ENCODE data around the gene FUT8.
"Not testable (repeated sequence)": the region's sequence is repeated elsewhere in the genome, so short reads cannot be mapped to it uniquely, and the experiment has no call there.

FUT8 gene

GRCh38 chr14:65419593-65420252, 7.2 kb downstream of the FUT8 start:
- DNase-seq, result no peak

- DNase-seq, result no peak
These were observed 8.9 kb downstream of the FUT8 start for GRCh38 chr14:65421201-65421981.

- DNase-seq, result no peak
These were observed 9.7 kb downstream of the FUT8 start for GRCh38 chr14:65422088-65422834.

- no peak for DNase-seq
These were observed 11.5 kb downstream of the FUT8 start for GRCh38 chr14:65423982-65424381.

- DNase-seq, result no peak
These were observed 12.0 kb downstream of the FUT8 start for GRCh38 chr14:65424531-65424930.

- DNase-seq, result no peak
These were observed 13.4 kb downstream of the FUT8 start for GRCh38 chr14:65425885-65426284.

GRCh38 chr14:65426902-65427301, 14.4 kb downstream of the FUT8 start:
- not testable (repeated sequence) for DNase-seq

GRCh38 chr14:65428691-65429090, 16.2 kb downstream of the FUT8 start:
- DNase-seq, result no peak

GRCh38 chr14:65429757-65430156, 17.2 kb downstream of the FUT8 start:
- no peak for DNase-seq

GRCh38 chr14:65431245-65431644, 18.7 kb downstream of the FUT8 start:
- DNase-seq, result no peak

- no peak for DNase-seq
These were observed 19.4 kb downstream of the FUT8 start for GRCh38 chr14:65431951-65432350.

GRCh38 chr14:65432361-65432948, 19.9 kb downstream of the FUT8 start:
- no peak for DNase-seq

- DNase-seq, result no peak
These were observed 20.6 kb downstream of the FUT8 start for GRCh38 chr14:65433157-65433556.

- no peak for DNase-seq
These were observed 21.1 kb downstream of the FUT8 start for GRCh38 chr14:65433646-65434045.

- no peak for DNase-seq
These were observed 21.8 kb downstream of the FUT8 start for GRCh38 chr14:65434216-65434850.

GRCh38 chr14:65438266-65438933, 25.9 kb downstream of the FUT8 start:
- no peak for DNase-seq

- DNase-seq, result no peak
These were observed 26.6 kb downstream of the FUT8 start for GRCh38 chr14:65439117-65439516.

- no peak for DNase-seq
These were observed 27.7 kb downstream of the FUT8 start for GRCh38 chr14:65440230-65440629.

GRCh38 chr14:65444230-65444629, 31.7 kb downstream of the FUT8 start:
- no peak for DNase-seq

GRCh38 chr14:65446159-65446558, 33.6 kb downstream of the FUT8 start:
- no peak for DNase-seq

GRCh38 chr14:65449647-65450046, 37.1 kb downstream of the FUT8 start:
- DNase-seq, result no peak

GRCh38 chr14:65453807-65454480, 41.4 kb downstream of the FUT8 start:
- DNase-seq, result no peak

All from CD4-positive, alpha-beta T cell treated with Interleukin-12 subunit alpha and Interleukin-12 subunit beta, for 1 hour (primary cell).